HG03064 (cell line): ENCODE measurements around the gene CNTNAP4.

Source experiments
- ATAC-seq: cut with Tn5 transposase; IDR thresholded peaks from one replicate; pipeline ENCODE4 v1.9.1; 2021; ENCODE audit warnings: low read depth; ENCODE audit not compliant: unreplicated experiment

The CNTNAP4 gene

DNA sequence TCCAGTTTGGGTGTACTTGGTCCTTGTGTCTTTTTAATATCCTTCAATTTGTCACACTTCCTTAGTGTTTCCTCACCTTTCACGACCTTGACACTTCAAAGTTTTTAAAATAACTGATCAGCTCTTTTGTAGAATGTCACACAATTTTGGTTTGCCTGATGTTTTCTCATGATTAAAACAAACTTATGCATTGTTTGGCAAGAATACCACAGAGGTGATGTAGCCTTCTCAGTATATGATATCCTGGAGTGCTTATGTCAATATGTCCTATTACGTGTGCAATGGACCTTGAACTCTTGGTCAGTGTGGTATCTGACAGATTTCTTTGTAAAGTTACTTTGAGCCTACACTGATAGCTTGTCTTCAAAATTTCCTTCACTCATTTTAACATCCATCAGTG, 297.4 kb downstream of the CNTNAP4 start:
- ATAC-seq = no peak

- no peak for ATAC-seq
Observed at GRCh38 chr16:76576526-76576925, 299.3 kb downstream of the CNTNAP4 start.

GRCh38 chr16:76577003-76577402, 299.8 kb downstream of the CNTNAP4 start:
- no peak for ATAC-seq

DNA sequence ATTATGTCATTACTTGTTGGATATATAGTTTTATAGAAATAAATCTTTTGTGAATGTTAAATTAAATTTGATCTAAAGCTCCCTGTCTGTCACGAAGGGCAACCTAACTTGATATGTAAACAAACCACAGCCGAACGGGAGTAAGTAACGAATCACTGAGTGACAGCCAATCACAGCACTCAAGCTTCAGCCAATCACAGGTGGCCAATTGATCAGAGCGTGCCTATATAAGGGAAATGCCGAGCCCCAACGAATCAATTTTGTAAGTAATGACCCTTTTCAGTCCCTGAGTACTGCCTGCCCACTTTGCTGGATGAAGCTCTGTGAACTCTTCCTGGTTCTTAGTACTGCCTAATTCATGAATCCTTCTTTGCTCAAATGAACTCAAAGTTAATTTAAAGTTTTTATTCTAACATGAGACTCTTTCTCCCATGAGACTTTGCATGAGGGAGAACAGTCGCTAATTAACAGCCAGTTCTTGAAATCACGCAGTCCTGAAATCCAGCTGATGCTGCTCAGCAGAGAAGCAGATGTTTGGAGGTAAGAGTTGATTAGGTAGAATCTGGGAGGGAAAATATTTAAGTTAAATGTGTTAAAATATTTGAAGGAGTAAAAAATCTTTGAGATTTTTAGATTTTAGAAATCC, 302.2 kb downstream of the CNTNAP4 start:
- ATAC-seq = no peak

DNA sequence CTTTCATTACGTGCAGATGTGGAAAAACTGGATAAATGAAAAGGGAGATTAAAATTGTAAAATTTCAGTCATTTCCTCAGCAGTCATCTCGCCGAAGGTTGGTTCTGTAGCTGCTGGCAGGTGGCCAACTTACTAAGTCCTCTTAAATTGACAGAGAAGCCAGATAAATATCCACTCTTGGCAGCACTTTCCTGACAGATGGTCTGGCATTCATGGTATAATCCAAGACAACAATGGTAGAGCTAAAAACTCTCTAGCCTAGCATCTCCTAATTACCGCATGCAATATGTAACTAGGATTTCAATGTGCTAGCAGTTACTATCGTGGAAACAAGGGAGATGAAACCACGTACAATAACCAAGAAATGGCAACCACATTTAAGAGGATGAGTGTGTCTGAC, 306.3 kb downstream of the CNTNAP4 start:
- ATAC-seq = no peak

DNA sequence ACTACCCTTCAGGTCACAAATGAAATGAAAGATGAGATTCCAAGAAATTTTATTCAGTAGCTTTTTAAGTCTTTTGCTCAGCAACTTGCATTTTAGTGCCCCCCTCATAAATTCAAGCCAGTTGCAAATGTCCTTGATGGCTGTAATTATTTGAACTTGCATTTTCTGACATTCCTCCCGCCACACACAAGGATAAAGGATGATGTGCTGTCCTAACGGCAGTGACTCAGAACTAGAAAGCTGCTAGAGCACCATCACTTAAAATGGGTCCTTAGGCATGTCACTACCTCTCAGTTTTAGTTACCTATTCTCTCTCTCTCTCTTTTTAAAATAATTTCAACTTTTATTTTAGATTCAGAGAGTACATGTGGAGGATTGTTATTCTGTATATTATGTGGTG, 306.7 kb downstream of the CNTNAP4 start:
- no peak for ATAC-seq

GRCh38 chr16:76598498-76598897, 321.3 kb downstream of the CNTNAP4 start:
- no peak for ATAC-seq

- no peak for ATAC-seq
Observed at GRCh38 chr16:76607317-76607716, 330.1 kb downstream of the CNTNAP4 start.
